Memory B cell (primary cell): ENCODE data around the gene VPS29.
A peak's percentile ranks its signal among the peaks of the same experiment; 100 is the strongest.

Experiments
- ATAC-seq: fragments of 150-1000 bp; cut with Tn5 transposase; 2 replicates; pipeline ENCODE4 v1.10.0; 2021; ENCODE audit warnings: low read depth, mild to moderate bottlenecking, moderate library complexity
- DNase-seq, 2 donors: peaks; one replicate each; pipeline ENCODE4 v3.0.0; 2022; ENCODE audit warnings: low spot score in 2 of 2
- H3K27ac Mint-ChIP-seq: one replicate; pipeline ENCODE4 v1.8.0; 2022; ENCODE audit warnings: mild to moderate bottlenecking, moderate library complexity, mixed read lengths
- H3K27me3 Mint-ChIP-seq: one replicate; pipeline ENCODE4 v1.8.0; 2022; ENCODE audit warnings: mixed read lengths
- H3K36me3 Mint-ChIP-seq: one replicate; pipeline ENCODE4 v1.8.0; 2022; ENCODE audit warnings: mild to moderate bottlenecking, mixed read lengths
- H3K4me1 Mint-ChIP-seq: one replicate; pipeline ENCODE4 v1.8.0; 2022; ENCODE audit warnings: mixed read lengths
- H3K4me3 Mint-ChIP-seq: one replicate; pipeline ENCODE4 v1.8.0; 2022; ENCODE audit warnings: mild to moderate bottlenecking, moderate library complexity, mixed read lengths
- H3K9me3 Mint-ChIP-seq: one replicate; pipeline ENCODE4 v1.8.0; 2022; ENCODE audit warnings: mixed read lengths

The VPS29 gene

GRCh38 chr12:110449799-110450497 is 52.0 kb downstream of the VPS29 start, which contains the start of gene ARPC3:
Gene ARPC3, minus strand, starts transcription at chr12:110450337. Its CDS starts 77 bp downstream, at chr12:110450260.
- peak; percentile 88 for ATAC-seq
- Mint-ChIP-seq H3K9me3 (no peaks in the 10 kb centered on the region), H3K27me3 (no peaks in the 10 kb centered on the region), H3K36me3 (peaks cover 18% of the 10 kb centered on the region), H3K4me3 (peak within 1 kb of the TSS; percentile 99), H3K4me1 (peaks cover 24% of the 10 kb centered on the region), H3K27ac (peak within 1 kb of the TSS; percentile 98)
- peak; percentile 92 to 95 for DNase-seq

DNA sequence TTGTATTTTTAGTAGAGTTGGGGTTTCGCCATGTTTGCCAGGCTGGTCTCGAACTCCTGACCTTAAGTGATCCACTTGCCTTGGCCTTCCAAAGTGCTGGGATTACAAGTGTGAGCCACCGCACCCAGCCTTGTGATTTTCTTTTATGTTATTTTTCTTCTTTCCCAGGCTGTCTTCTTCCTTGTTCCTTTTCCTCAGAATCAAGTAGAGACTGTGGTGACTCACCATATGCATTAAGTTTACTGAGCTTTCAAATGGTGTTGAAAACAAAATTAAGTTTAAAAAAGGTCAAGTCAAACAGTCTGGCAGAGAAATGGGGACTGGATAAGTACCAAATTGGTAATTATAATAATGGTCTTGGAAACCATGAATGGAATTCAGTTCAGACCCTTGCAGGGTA is 57.5 kb downstream of the VPS29 start:
- peaks cover 22% of the 10 kb centered on the region for H3K36me3 Mint-ChIP-seq
- peaks cover 23% of the 10 kb centered on the region for H3K4me1 Mint-ChIP-seq
- no peaks in the 10 kb centered on the region for H3K9me3 Mint-ChIP-seq
- DNase-seq (no peak), ATAC-seq (no peak)
- H3K4me3 Mint-ChIP-seq = no peak overlapping the region
- no peaks in the 10 kb centered on the region for H3K27me3 Mint-ChIP-seq
- no peak overlapping the region for H3K27ac Mint-ChIP-seq
